ENCODE data around the gene TSPAN32.
"Not testable (repeated sequence)": the region's sequence is repeated elsewhere in the genome, so short reads cannot be mapped to it uniquely, and the experiment has no call there.

Gene TSPAN32

GRCh38 chr11:2343502-2343901 lies 41.7 kb downstream of the TSPAN32 start:
- no peak for DNase-seq (ENCODE audit: low spot score)

- no peak for DNase-seq (ENCODE audit: low spot score)
Observed at GRCh38 chr11:2345050-2345449, 43.2 kb downstream of the TSPAN32 start.

- DNase-seq (ENCODE audit: low spot score), result no peak
Observed at GRCh38 chr11:2346014-2346413, 44.2 kb downstream of the TSPAN32 start.

- no peak for DNase-seq (ENCODE audit: low spot score)
Observed at GRCh38 chr11:2346586-2347307, 44.9 kb downstream of the TSPAN32 start.

GRCh38 chr11:2347308-2347830 lies 45.6 kb downstream of the TSPAN32 start:
- no peak for DNase-seq (ENCODE audit: low spot score)

- no peak for DNase-seq (ENCODE audit: low spot score)
Observed at GRCh38 chr11:2348986-2349385, 47.2 kb downstream of the TSPAN32 start.

GRCh38 chr11:2351701-2352100 lies 49.9 kb downstream of the TSPAN32 start:
- DNase-seq (ENCODE audit: low spot score), result no peak

- no peak for DNase-seq (ENCODE audit: low spot score)
Observed at GRCh38 chr11:2352420-2352819, 50.6 kb downstream of the TSPAN32 start.

- DNase-seq (ENCODE audit: low spot score), result no peak
Observed at GRCh38 chr11:2355000-2355644, 53.3 kb downstream of the TSPAN32 start.

- no peak for DNase-seq (ENCODE audit: low spot score)
Observed at GRCh38 chr11:2357246-2357645, 55.4 kb downstream of the TSPAN32 start.

GRCh38 chr11:2357651-2358050 lies 55.8 kb downstream of the TSPAN32 start:
- DNase-seq (ENCODE audit: low spot score), result not testable (repeated sequence)

- no peak for DNase-seq (ENCODE audit: low spot score)
Observed at GRCh38 chr11:2358754-2359442, 57.1 kb downstream of the TSPAN32 start.

- DNase-seq (ENCODE audit: low spot score), result no peak
Observed at GRCh38 chr11:2359557-2359956, 57.7 kb downstream of the TSPAN32 start.

GRCh38 chr11:2360081-2360642 lies 58.3 kb downstream of the TSPAN32 start:
- DNase-seq (ENCODE audit: low spot score), result no peak

- no peak for DNase-seq (ENCODE audit: low spot score)
Observed at GRCh38 chr11:2361565-2361964, 59.8 kb downstream of the TSPAN32 start.

- no peak for DNase-seq (ENCODE audit: low spot score)
Observed at GRCh38 chr11:2362414-2362813, 60.6 kb downstream of the TSPAN32 start.

- DNase-seq (ENCODE audit: low spot score), result no peak
Observed at GRCh38 chr11:2363130-2363529, 61.3 kb downstream of the TSPAN32 start.

GRCh38 chr11:2363577-2364370 lies 62.0 kb downstream of the TSPAN32 start:
- DNase-seq (ENCODE audit: low spot score), result no peak

- not testable (repeated sequence) for DNase-seq (ENCODE audit: low spot score)
Observed at GRCh38 chr11:2364386-2364785, 62.6 kb downstream of the TSPAN32 start.

GRCh38 chr11:2365571-2366210 lies 63.9 kb downstream of the TSPAN32 start:
- DNase-seq (ENCODE audit: low spot score), result no peak

GRCh38 chr11:2366276-2366675 lies 64.5 kb downstream of the TSPAN32 start:
- no peak for DNase-seq (ENCODE audit: low spot score)
